Thyroid gland (tissue), 4 donors: ENCODE measurements around the gene PTP4A1. TPM values are rescaled to one million over a fixed set of nuclear protein-coding genes. Genes with fewer than 3 reads are reported as not detected.
A peak's percentile ranks its signal among the peaks of the same experiment; 100 is the strongest.

ENCODE experiments used
- DNase-seq, 2 donors: peaks; one replicate each; pipeline ENCODE4 v3.0.0-alpha.2; 2019
- H3K27ac ChIP-seq, 3 donors: fragments of 200-600 bp; sonication (generic); 1 replicate in 2 of 3; 2 replicates in 1 of 3; pipeline ENCODE4 v1.5.1; 2016 to 2019; ENCODE audit warnings: mild to moderate bottlenecking in 1 of 3, moderate library complexity in 1 of 3
- H3K27me3 ChIP-seq: fragments of 200-600 bp; sonication (generic); one replicate; pipeline ENCODE4 v1.5.1; 2019
- H3K36me3 ChIP-seq, 2 donors: fragments of 200-600 bp; sonication (generic); one replicate each; pipeline ENCODE4 v1.5.1; 2016 to 2019
- H3K4me1 ChIP-seq, 2 donors: fragments of 200-600 bp; sonication (generic); one replicate each; pipeline ENCODE4 v1.5.1; 2017 to 2019
- H3K4me3 ChIP-seq, 3 donors: fragments of 200-600 bp; sonication (generic); replicated peaks in 1 of 3; 1 replicate in 2 of 3; 2 replicates in 1 of 3; pipeline ENCODE4 v1.5.1; 2016; ENCODE audit warnings: mild to moderate bottlenecking in 1 of 3
- H3K9me3 ChIP-seq: fragments of 200-600 bp; sonication (generic); one replicate; pipeline ENCODE4 v1.5.1; 2017
- POLR2A ChIP-seq, 2 donors: fragments of 450-650 bp; IDR thresholded peaks; one replicate each; pipeline ENCODE4 v1.6.1; 2017; ENCODE audit warnings: antibody characterized with exemption in 2 of 2, mild to moderate bottlenecking in 2 of 2, moderate library complexity in 1 of 2
- WGBS, 2 donors: methylation state at CpG; one replicate each; pipeline ENCODE4 v1.1.5; 2017; 5-methylcytosine and 5-hydroxymethylcytosine counted together
- intact Hi-C: fragments of 100-400 bp; cut with DNase I; formaldehyde crosslinking; loops from one replicate; pipeline ENCODE4 v1.15.1; 2023
- total RNA-seq, 4 donors: library from RNA; depleted of rRNA; stranded (reverse); fragments of >200 nt; gene quantifications; one replicate each; pipeline ENCODE4 v1.2.3, GENCODE V29; 2016
- TF ChIP-seq, protein P1 (sequence below), 6 experiments: fragments of 200-600 bp in 3 of 6; fragments of 450-650 bp in 3 of 6; sonication (generic) in 3 of 6; IDR thresholded peaks; one replicate each; pipeline ENCODE4 v1.5.1; 2016 to 2019; ENCODE audit warnings: antibody characterized with exemption in 6 of 6, mild to moderate bottlenecking in 2 of 6, inconsistent platforms in 1 of 6, moderate library complexity in 1 of 6

PTP4A1 gene
- total RNA-seq, 4 donors from 2014 or later: 28.3 to 56.8 (median 33.2) TPM

DNA sequence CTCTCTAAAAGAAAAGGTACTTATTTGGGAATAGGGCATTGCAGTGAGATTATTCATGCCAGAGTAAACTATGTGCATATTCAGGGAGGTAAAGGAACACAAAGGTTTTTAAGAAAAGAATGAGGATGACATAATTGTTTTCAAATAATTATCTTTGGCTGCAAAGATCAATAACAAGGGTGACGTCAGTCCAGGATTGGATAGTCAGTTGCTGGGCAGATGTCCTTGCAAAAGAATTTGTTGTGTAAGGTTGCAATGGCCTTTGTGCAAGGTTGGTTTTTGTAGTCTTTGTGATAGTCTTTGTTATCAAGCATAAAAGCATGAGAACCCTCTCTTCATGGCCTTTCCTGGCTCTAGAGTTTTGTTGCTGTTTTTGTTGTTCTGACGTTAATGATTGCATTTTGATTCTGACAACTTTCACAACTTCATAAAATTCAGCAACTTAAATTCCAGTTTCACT is 17.7 kb downstream of the PTP4A1 start:
- intact Hi-C loops: loop anchor here (10.0 kb wide), 1 partner anchor 235 kb away; no protein-coding TSS in a partner anchor
- H3K36me3 ChIP-seq: no peaks in the 10 kb centered on the region
- TF ChIP-seq POLR2A (IDR thresholded peaks at IDR 0.05): no peak
- TF ChIP-seq, protein P1, sequence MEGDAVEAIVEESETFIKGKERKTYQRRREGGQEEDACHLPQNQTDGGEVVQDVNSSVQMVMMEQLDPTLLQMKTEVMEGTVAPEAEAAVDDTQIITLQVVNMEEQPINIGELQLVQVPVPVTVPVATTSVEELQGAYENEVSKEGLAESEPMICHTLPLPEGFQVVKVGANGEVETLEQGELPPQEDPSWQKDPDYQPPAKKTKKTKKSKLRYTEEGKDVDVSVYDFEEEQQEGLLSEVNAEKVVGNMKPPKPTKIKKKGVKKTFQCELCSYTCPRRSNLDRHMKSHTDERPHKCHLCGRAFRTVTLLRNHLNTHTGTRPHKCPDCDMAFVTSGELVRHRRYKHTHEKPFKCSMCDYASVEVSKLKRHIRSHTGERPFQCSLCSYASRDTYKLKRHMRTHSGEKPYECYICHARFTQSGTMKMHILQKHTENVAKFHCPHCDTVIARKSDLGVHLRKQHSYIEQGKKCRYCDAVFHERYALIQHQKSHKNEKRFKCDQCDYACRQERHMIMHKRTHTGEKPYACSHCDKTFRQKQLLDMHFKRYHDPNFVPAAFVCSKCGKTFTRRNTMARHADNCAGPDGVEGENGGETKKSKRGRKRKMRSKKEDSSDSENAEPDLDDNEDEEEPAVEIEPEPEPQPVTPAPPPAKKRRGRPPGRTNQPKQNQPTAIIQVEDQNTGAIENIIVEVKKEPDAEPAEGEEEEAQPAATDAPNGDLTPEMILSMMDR (IDR thresholded peaks at IDR 0.05): no peak

DNA sequence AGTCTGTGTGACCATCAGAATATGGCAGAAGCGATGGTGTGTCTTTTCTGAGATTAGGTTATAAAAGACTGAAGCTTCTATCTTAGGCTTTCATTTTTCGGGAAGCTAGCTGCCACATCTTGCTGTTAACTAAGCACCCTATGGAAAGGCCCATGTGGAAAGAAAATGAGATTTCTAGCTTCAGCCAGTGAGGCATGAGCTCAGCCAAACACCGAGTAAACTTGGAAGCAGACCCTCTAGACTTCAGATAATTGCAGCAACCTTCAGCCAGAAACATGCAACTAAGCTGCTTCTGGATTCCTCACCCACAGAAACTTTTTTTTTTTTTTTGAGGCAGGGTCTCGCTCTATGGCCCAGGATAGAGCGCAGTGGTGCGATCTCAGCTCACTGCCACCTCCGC is 20.6 kb downstream of the PTP4A1 start:
- no peak for DNase-seq
- no peaks in the 10 kb centered on the region for H3K36me3 ChIP-seq
- intact Hi-C loops: no loop called here
- H3K4me3 ChIP-seq: no peak overlapping the region
- no peaks in the 10 kb centered on the region for H3K9me3 ChIP-seq
- TF ChIP-seq, protein P1 (IDR thresholded peaks at IDR 0.05): no peak
- TF ChIP-seq POLR2A (IDR thresholded peaks at IDR 0.05): no peak
- 91 to 93% methylated on average over 7 of the region's 7 CpGs for WGBS, 2 donors
- H3K27ac ChIP-seq: no peak overlapping the region
- H3K4me1 ChIP-seq: peaks cover 0 to 5% of the 10 kb centered on the region in 2 donors
- H3K27me3 ChIP-seq: no peaks in the 10 kb centered on the region

More for the DNA sequence above, 17.7 kb downstream of the PTP4A1 start:
- no peaks in the 10 kb centered on the region for H3K9me3 ChIP-seq
- no peak overlapping the region for H3K27ac ChIP-seq
- no peaks in the 10 kb centered on the region for H3K4me1 ChIP-seq
- DNase-seq: no peak
- 80 to 88% methylated on average over 2 of the region's 2 CpGs for WGBS, 2 donors
- H3K4me3 ChIP-seq: no peak overlapping the region
- no peaks in the 10 kb centered on the region for H3K27me3 ChIP-seq

DNA sequence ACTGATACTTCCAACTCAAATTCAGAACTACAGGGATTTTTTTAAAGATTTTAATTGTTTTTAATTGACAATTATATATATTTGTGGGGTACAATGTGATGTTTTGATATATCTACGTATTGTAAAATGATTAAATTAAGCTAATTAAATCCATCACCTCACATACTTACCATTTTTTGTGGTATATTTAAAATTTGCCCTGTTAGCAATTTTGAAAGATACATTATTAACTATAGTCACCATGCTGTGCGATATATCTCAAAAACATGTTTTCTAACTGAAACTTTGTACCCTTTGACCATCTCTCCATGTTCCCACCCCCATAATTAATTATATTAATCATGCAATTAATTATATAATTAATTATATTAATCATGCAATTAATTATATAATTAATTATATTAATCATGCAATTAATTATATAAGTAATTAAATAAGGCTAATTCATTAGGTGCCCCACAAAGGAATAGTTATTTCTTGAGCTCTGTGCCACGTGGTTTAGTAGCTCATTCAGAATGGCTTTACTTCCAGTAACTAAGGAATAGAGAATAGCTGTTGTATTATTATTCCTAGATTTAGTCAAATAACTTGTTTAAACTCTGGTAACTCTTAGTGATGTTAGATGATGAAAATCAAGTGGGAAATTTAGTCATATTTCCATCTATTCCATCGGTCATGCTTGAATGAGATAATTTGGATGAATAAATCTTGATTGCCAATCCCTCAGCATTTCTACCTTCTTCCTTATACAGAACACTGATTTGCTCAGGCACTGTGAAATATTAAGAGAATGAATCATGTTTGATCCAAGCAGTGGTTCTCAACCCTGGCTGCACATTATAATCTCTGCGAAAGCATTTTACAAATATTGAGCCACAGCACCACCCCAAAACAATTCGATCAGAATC is 25.1 kb downstream of the PTP4A1 start:
- peak overlapping the region in 2 of 3 donors; percentile 19 to 31 for H3K4me3 ChIP-seq
- no peaks in the 10 kb centered on the region for H3K27me3 ChIP-seq
- H3K36me3 ChIP-seq: no peaks in the 10 kb centered on the region
- H3K27ac ChIP-seq: no peak overlapping the region
- intact Hi-C loops: loop anchor here (2.0 kb wide), 1 partner anchor 167 kb away; no protein-coding TSS in a partner anchor
- WGBS, 2 donors: 54 to 62% methylated on average over 6 of the region's 6 CpGs
- no peaks in the 10 kb centered on the region for H3K9me3 ChIP-seq
- H3K4me1 ChIP-seq: peaks cover 0 to 6% of the 10 kb centered on the region in 2 donors
- DNase-seq: no peak
- TF ChIP-seq POLR2A (IDR thresholded peaks at IDR 0.05): no peak
- TF ChIP-seq, protein P1 (IDR thresholded peaks at IDR 0.05): no peak

DNA sequence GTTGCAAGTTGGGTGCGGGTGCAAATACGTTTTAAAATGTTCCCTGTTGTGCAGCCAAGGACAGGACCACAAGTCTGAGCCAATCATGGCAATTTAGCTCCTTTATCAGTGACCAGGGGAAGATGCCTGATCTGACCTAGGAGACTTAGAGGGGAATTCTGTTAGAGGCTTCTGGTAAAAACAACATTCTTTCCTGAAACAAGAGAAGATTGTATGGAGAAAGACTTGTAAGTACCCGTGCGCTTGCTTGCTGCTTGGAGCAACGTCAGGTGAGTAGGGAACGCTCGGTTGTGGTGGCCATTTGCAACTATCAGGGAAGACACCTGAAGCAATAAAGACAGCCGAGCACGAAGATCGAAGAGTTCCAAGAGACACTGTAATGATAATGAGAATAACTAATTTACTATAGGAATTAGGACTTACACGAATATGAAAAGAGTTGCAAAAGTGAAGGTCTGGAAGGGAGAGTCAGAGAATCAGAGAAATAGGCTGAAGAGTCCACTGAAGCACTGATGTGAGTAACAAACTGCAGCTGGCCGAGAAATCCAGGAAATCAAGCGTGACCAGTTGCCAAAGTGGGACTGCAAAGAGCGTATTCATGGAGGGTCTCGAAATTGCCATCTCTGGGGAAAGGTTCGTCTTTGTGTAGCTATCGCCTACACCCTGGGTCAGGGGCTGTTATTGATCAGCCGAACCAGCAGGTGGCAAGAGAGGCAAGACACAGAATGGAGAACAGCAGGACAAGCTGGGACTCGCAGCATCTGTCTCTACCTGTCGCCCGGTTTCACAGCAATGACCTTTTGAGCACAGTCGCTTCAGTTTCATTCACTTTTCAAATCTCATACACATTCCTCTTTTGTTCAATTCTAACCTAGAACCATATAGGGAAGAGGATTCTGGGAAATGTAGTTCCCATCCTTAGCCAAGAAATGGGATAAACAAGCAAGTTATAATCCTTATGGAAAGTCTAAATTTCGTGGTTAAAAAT is 26.1 kb downstream of the PTP4A1 start:
- DNase-seq: peak; percentile 68 to 74
- intact Hi-C loops: loop anchor here (2.0 kb wide), 1 partner anchor 166 kb away; no protein-coding TSS in a partner anchor
- H3K27ac ChIP-seq: no peak overlapping the region
- no peaks in the 10 kb centered on the region for H3K27me3 ChIP-seq
- no peak for TF ChIP-seq POLR2A (IDR thresholded peaks at IDR 0.05)
- TF ChIP-seq, protein P1 (IDR thresholded peaks at IDR 0.05): peak; percentile 33 to 92 (median 84)
- peaks cover 0 to 6% of the 10 kb centered on the region in 2 donors for H3K4me1 ChIP-seq
- peak overlapping the region in 2 of 3 donors; percentile 19 to 31 for H3K4me3 ChIP-seq
- H3K9me3 ChIP-seq: no peaks in the 10 kb centered on the region
- no peaks in the 10 kb centered on the region for H3K36me3 ChIP-seq
- 5 to 7% methylated on average over 23 of the region's 23 CpGs for WGBS, 2 donors
